NCI-H345 (cell line): Measurements from ENCODE around the gene EP400.
"Not testable (repeated sequence)": the region's sequence is repeated elsewhere in the genome, so short reads cannot be mapped to it uniquely, and the experiment has no call there.

Experiments
- DNase-seq: peaks from one replicate; lab custom pipeline; 2025; lab: John Stamatoyannopoulos, UW

Gene EP400

DNA sequence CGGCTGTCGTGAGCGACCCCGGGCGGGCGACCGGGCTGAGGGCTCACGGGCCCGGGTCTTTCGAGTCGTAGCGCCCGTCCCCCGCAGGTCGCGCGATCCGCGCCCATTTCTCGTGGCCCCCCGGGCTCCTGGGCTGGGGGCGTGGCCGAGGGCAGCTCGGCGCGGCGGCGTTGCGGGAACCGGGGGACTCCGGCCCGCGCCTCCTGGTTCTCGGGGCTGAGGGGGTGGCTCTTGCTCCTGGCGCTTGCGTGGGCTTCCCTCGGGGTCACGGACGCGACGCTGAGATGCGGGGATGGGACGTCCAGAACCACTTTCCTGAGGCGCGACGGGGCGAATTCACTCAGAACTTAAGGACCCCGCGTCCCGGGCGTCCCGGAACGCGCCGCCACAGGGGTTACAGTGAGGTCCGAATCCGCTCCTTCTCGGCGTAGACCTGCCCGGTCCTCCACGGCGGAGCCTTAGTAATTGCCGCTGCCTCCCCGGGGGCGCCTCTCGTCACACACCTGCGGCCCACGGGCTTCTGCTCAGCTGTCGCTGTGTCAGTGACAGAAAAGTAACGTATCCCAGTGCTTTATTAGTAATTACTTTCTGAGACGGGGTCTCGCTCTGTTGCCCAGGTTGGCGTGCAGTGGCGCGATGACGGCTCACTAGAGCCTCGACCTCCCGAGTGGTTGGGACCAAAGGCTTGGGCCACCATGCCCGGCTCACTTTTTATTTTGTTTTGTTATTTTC is 606 bp downstream of the EP400 start:
- DNase-seq = peak; percentile 36

DNA sequence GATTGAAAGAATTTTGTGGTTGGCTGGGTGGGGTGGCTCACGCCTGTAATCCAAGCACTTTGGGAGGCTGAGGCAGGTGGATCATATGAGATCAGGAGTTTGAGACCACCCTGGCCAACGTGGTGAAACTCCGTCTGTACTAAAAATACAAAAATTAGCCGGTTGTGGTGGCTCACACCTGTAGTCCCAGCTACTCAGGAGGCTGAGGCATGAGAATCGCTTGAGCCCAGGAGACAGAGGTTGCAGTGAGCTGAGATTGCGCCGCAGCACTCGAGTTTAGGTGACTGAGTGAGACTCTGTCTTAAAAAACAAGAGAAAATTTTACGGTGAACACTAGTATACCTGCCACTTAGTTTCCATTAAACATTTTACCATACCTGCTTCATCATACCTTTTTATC is 4.1 kb downstream of the EP400 start:
- not testable (repeated sequence) for DNase-seq

DNA sequence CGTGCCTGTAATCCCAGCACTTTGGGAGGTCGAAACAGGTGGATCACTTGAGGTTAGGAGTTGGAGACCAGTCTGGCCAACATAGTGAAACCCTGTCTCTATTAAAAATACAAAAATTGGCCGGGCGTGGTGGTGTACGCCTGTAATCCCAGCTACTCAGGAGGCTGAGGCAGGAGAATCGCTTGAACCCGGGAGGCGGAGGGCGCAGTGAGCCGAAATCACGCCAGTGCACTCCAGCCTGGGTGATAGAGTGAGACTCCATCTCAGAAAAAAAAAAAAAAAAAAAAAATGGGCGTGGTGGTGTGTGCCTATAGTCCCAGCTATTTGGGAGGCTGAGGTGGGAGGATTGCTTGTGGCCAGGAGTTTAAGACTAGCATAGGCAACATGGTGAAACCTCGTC is 4.7 kb downstream of the EP400 start:
- DNase-seq = not testable (repeated sequence)

DNA sequence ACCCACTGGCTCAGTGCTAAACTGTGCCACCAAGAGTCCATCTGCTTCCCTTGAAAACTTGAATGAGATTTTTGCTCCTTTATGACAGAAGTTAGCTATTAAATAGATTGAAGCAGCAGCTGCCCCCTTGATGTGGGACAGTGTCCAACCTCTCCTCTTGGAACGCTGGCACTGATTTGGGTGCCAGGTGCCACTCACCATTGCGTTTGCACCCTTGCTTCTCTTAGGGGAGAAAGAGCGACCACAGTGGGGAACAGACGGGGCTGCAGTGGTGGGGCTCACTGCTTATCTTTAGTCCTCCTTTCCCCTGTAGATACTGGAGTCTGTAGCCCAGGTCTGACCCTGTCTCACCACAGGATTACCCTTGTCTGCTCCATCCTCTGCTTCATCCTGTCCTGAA is 9.4 kb downstream of the EP400 start:
- DNase-seq = no peak

DNA sequence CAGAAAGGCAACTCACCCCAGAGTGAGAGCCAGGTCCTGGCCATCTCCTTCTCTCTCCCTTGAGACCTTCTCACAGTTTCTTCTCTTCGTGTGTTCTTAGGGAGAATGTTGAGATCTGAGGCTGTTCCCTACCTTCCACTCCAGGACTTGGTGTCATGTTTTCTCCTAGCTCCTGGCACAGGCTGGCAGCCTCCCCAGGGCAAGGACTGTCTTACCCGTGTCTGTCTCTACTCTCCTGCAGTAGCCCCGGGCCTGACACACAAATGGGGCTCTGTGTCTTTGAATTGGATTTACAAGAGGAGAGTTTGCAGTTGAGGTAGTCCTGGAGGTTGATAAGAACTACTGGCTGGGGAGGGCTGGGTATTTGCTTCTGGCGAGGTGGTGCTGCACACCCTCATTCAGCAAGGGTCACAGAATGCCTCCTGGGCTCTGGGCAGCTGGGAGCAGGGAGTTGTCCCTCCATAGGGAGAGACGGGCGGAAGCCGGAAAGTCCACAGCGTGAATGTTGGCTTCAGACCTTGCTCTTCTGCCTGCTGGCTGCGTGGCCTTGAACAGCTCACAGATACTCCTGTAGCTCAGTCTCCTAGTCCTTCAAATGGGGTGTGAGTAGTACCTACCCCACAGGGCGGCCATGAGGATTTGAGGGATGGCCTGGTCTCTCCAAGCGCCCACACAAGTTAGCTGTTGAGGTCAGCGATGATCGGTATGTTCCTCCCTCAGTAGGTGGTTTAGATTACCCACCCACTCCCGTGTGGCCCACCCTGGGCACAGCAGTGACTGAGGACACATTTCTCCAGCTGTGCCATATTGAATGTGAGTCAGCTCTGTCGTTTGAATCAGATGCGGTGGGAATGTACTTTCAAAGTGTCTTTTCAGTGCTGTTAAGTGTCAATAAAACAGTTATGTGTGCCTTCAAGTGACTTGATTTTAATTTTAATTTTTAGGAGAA is 10.2 kb downstream of the EP400 start:
- DNase-seq = no peak

DNA sequence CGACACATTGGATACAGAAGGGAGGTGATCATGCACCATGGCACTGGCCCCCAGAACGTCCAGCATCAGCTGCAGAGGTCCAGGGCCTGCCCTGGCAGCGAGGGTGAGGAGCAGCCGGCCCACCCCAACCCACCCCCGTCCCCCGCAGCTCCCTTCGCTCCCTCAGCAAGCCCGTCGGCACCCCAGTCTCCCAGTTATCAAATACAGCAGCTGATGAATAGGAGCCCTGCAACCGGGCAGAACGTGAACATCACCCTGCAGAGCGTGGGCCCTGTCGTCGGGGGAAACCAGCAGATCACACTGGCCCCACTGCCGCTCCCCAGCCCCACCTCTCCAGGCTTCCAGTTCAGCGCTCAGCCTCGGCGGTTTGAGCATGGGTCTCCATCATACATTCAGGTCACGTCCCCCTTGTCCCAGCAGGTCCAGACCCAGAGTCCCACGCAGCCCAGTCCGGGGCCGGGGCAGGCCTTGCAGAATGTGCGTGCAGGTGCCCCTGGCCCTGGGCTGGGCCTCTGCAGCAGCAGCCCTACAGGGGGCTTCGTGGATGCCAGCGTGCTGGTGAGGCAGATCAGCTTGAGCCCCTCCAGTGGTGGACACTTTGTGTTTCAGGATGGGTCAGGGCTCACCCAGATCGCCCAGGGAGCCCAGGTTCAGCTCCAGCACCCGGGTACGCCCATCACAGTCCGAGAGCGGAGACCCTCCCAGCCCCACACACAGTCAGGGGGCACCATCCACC is 11.0 kb downstream of the EP400 start:
- not testable (repeated sequence) for DNase-seq

DNA sequence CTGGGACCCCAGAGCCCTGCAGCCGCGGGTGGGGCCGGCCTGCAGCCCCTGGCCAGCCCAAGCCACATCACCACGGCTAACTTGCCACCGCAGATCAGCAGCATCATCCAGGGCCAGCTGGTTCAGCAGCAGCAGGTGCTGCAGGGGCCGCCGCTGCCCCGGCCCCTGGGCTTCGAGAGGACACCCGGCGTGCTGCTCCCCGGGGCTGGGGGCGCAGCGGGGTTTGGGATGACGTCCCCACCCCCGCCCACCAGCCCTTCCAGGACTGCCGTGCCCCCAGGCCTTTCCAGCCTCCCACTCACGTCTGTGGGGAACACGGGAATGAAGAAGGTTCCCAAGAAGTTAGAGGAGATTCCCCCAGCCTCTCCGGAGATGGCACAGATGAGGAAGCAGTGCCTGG is 11.6 kb downstream of the EP400 start:
- not testable (repeated sequence) for DNase-seq

DNA sequence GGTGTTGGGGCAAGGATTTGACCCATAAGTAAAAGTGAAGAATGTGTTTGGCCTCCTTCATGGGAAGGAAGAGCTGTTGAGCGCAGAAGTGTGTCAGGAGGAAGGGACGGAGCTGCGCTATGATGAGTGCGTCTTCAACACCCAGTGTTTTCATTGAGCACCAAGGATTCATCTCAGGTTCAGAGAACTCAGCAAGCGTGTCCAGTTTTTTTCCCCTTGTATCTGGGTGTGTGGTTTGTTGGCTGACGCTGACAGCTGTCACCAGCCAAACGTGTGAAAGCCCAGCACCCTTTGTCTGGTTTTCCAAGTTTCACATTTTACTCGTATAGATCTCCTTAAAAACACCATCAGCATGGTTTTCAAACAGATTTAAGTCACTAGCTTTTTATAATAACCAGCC is 12.3 kb downstream of the EP400 start:
- no peak for DNase-seq

DNA sequence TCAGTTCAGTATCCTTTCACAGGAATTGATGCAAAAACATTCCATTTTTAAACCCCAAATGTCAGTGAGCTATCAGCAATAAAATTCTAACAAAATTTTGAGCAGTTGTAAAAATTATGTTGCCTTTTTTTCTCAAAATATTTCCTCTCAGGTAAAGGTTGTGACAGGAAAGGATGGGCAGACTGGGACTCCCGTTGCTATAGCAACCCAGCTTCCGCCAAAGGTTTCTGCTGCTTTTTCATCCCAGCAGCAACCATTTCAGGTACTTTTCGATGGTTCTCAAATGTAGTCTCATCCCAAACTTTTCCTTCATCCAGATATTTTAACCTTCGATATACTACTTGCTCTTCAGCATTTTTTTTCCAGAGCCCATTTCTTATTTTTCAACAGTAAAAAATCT is 13.6 kb downstream of the EP400 start:
- no peak for DNase-seq

DNA sequence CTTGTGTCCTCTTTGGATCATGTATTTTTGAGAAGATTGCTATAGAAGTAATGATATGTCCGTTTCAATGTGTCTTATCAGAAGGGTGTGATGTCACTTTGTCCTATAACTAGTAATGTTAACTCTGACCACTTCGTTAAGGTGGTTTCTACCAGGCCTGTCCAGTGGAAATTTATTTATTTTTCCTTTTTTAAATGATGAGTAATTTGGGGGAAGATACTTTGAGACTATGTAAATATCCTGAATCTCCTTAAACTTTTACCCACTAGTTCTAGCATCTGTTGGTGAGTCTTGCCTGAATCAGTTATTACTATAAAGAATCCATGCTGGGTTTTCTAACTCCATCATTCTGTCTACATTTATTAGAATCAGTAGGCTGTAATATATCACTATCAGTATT is 15.3 kb downstream of the EP400 start:
- DNase-seq = no peak

DNA sequence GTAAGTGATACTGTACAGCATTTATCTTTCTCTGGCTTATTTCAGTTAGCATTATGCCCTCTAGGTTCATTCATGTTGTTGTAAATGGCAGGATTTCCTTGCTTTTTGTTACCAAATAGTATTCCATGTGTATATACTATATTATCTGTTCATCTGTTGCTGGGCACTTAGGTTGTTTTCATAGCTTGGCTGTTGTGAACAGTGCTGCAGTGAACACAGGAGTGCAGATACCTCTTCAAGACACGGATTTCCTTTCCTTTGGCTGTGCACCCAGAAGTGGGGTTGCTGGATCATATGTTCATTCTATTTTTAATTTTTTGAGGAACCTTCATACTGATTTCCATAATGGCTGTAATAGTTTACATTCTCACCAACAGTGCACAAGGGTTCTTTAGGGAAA is 21.5 kb downstream of the EP400 start:
- DNase-seq = no peak

DNA sequence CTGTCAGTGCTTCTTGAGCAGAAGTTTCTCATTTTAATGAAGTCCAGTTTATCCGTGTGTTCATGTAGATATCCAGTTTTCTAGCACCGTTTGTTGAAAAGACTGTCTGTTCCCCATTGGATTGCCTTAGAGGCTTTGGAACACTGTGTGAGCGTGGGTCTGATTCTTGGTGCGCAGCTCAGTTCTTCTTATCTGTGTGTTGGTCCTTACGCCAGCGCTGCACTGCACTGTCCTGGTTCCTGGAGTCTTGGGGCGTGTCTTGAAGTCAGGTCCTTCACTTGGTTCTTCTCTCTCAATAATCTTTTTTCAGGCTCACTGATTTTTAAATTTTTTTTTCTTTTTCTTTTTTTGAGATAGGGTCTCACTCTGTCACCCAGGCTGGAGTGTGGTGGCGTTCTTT is 25.5 kb downstream of the EP400 start:
- DNase-seq = no peak

DNA sequence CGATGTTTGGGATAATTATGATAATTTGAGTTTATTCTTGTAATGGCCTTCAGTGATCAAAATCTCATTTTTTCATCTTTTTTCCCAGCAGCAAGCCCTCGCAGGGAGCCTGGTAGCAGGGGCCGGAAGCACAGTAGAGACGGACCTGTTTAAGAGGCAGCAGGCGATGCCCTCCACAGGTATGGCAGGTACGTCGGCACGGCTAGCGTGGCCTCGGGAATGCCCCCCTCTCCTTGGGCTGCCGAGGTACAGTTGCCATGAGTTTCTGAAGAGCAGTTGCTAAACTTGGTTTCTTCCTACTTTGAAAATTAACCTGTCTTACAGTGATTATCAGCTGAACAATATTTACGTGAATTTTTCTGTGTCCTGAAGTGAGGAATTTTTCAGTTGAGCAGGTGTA is 29.9 kb downstream of the EP400 start:
- no peak for DNase-seq

DNA sequence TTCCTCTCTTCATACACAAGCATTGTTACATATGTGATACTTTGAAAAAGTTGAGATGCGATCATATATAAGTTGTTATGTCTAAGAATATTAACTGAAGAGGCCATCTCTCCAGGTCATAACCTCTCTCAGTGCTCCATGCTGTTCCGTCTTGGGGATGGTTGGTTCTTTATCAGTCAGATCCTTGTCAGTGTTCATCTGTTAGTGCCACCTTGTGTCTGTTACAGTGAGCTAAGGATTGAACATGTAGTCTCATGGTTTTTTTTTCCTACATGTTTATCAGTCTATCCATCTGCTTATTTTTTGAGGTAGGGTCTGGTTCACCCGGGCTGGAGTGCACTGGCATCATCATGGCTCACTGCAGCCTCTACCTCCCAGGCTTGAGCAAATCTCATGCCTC is 30.5 kb downstream of the EP400 start:
- DNase-seq = no peak

DNA sequence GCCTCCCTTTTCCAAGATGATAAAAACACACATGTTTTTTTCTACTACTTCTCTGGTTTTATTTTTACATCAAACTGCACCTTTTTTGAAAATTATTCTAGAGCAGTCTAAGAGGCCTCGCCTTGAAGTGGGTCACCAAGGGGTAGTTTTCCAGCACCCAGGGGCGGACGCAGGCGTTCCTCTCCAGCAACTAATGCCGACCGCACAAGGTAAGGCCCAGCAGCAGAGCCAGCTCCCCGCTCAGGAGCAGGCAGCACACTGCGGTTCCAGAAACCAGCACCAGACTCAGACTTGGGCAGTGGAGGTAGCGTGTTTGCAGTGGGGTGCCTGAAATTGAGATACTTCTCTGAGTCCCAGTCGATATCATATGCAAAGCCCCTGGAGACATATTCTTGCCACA is 31.6 kb downstream of the EP400 start:
- no peak for DNase-seq

DNA sequence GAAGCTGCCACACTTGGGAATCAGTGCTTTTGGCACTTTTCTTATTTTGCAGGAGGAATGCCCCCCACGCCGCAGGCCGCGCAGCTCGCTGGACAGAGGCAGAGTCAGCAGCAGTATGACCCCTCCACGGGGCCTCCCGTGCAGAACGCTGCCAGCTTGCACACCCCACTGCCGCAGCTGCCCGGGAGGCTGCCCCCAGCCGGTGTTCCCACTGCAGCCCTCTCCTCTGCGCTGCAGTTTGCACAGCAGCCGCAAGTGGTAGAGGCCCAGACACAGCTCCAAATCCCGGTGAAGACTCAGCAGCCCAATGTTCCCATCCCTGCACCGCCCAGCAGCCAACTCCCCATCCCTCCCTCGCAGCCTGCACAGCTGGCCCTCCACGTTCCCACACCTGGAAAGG is 32.3 kb downstream of the EP400 start:
- no peak for DNase-seq

DNA sequence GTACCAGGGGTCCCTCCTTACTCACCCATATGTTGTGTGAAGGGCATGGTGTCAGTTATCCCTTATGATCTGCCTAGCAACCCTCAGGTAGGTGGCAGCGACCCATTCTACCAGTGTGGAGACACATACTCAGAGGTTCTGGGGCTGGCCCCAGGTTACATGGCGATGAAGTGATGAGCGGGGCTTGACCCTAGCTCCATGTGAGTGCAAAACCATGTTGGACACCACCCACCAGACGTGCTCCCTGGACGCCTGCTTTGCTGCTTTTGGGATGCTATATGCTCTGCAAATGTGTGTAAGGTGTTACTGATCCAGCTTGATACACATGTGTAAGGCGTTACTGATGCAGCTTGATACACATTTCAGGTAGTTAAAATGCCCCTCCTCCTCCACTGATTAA is 33.3 kb downstream of the EP400 start:
- DNase-seq = no peak

DNA sequence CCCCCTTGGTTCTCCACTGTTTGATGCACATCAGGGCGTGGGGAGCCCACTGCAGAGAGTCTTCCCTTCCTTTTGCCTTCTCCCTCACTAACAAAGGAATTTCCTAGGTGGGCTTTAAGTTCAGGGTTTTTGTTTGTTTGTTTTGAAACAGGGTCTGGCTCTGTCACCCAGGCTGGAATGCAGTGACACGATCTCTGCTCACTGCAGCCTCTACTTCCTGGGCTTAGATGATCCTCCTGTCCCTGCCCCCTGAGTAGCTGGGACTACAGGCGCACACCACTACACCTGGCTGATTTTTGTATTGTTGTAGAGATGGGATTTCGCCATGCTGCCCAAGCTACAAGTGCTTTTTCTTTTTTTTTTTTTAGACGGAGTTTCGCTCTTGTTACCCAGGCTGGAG is 33.8 kb downstream of the EP400 start:
- no peak for DNase-seq

DNA sequence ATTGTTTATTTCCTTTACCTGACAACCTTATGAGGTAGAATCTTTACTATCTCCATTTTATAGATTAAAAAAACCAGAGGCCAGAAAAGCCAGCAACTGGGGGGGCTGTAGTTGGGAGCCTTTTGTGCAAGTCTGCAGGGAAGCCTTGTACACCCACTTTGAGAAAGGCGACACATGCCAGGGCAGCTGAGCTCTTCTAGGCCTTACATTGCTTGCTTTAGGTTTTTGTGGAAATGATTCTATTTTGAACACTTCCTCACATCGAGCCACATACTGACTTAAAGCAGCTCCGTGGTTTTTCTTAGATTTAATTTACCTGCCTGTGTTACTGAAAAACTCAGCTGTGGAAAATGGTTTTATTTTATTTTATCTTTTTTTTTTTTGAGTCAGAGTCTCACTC is 34.6 kb downstream of the EP400 start:
- no peak for DNase-seq

DNA sequence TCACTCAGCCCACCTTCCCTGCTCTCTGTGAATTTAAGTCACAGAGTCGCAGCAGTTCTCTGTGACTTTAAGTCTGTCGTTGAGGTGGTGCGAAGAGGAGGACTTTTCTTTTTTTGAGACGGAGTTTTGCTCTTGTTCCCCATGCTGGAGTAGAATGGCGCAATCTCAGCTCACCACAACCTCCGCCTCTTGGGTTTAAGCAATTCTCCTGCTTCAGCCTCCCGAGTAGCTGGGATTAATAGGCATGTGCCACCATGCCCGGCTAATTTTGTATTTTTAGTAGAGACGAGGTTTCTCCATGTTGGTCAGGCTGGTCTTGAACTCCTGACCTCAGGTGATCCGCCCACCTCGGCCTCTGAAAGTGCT is 35.8 kb downstream of the EP400 start:
- not testable (repeated sequence) for DNase-seq

DNA sequence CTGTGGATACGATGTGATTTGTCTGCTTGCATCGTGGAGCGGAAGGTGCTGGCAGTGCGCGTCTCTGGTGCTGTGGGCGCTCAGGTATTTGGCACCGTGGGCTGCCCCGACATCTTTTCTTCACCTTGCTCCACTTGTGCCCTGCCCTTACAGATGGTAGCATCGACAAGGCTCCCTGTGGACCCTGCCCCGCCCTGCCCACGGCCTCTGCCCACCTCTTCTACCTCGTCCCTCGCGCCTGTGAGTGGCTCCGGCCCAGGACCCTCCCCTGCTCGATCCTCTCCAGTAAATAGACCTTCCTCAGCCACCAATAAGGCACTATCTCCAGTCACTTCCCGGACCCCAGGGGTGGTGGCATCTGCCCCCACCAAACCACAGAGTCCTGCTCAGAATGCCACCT is 36.6 kb downstream of the EP400 start:
- DNase-seq = no peak

DNA sequence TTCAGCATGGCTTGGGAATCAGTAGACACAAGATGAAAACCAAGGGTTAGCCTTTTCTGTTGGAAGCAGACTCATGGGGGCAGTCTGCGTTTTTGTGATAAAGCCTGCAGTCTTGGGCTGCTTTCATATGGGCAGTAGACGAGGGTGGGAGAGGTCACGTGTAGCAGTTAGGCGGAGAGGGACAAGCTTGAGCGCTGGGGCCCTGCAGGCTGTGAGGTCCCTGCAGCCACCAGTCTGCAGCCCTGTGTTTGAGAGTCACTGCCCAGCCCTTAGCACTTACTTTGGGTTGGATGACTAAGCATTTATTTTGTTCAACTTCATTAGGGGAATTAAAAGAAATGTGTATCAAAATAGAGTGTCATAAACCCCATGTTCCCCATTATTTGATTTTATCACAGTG is 37.2 kb downstream of the EP400 start:
- DNase-seq = no peak

DNA sequence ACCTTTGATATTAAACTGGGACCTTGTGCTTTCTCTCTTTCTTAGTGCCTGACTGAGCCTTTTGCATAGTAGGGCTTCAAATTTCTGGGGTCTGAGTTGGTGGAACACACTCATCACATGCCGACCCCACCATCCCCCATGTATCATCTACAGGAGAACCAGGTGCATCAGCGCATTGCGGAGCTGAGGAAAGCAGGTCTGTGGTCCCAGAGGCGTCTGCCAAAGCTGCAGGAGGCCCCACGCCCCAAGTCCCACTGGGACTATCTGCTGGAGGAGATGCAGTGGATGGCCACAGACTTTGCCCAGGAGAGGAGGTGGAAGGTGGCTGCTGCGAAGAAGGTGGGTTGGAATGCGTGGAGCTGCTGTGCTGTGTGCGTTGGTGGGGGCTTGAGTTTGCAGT is 37.8 kb downstream of the EP400 start:
- DNase-seq = no peak
